H9 (cell line): ENCODE measurements around the gene ULK1. TPM values are rescaled to one million over a fixed set of nuclear protein-coding genes. Genes with fewer than 3 reads are reported as not detected.

Source experiments
- DNase-seq: peaks from one replicate; pipeline ENCODE4 v3.0.0-alpha.2; 2017
- H2AFZ ChIP-seq: one replicate; pipeline ENCODE4 v1.6.1; 2013; ENCODE audit warnings: mild to moderate bottlenecking, low read length, control low read depth, moderate library complexity
- H2AK5ac ChIP-seq: 2 replicates; pipeline ENCODE4 v1.6.1; 2013; ENCODE audit warnings: low read length, control low read depth, mixed read lengths; ENCODE audit not compliant: insufficient read length
- H2BK120ac ChIP-seq: one replicate; pipeline ENCODE4 v1.6.1; 2013; ENCODE audit warnings: low read depth, mild to moderate bottlenecking, low read length, control low read depth, inconsistent platforms; ENCODE audit not compliant: poor library complexity, severe bottlenecking
- H2BK12ac ChIP-seq: 2 replicates; pipeline ENCODE4 v1.6.1; 2013; ENCODE audit warnings: low read length, control low read depth, mixed read lengths, low read depth; ENCODE audit not compliant: insufficient read length
- H2BK15ac ChIP-seq: 2 replicates; pipeline ENCODE4 v1.6.1; 2013; ENCODE audit warnings: low read depth, low read length, control low read depth
- H2BK20ac ChIP-seq: one replicate; pipeline ENCODE4 v1.6.1; 2013; ENCODE audit warnings: low read depth, mild to moderate bottlenecking, low read length, control low read depth, inconsistent platforms; ENCODE audit not compliant: poor library complexity, severe bottlenecking
- H2BK5ac ChIP-seq: 2 replicates; pipeline ENCODE4 v1.6.1; 2013; ENCODE audit warnings: low read length, control low read depth, mixed read lengths; ENCODE audit not compliant: insufficient read length
- H3K14ac ChIP-seq: 2 replicates; pipeline ENCODE4 v1.6.1; 2013; ENCODE audit warnings: low read length, control low read depth; ENCODE audit not compliant: insufficient read depth
- H3K18ac ChIP-seq: 2 replicates; pipeline ENCODE4 v1.6.1; 2013; ENCODE audit warnings: low read depth, mild to moderate bottlenecking, mixed read lengths, low read length, control low read depth; ENCODE audit not compliant: insufficient read length
- H3K23ac ChIP-seq: 2 replicates; pipeline ENCODE4 v1.6.1; 2013; ENCODE audit warnings: low read length, control low read depth, mixed read lengths, low read depth; ENCODE audit not compliant: insufficient read length
- H3K23me2 ChIP-seq: 2 replicates; pipeline ENCODE4 v1.6.1; 2013; ENCODE audit warnings: low read depth, mild to moderate bottlenecking, mixed read lengths, low read length, control low read depth; ENCODE audit not compliant: insufficient read length, poor library complexity, severe bottlenecking
- H3K27ac ChIP-seq: 2 replicates; pipeline ENCODE4 v1.5.1; 2013; ENCODE audit warnings: low read length, control low read depth, mixed read lengths, low read depth; ENCODE audit not compliant: insufficient read length
- H3K27me3 ChIP-seq: 2 replicates; pipeline ENCODE4 v1.6.1; 2013; ENCODE audit warnings: low read length, control low read depth, inconsistent platforms; ENCODE audit not compliant: insufficient read depth
- H3K4ac ChIP-seq: 2 replicates; pipeline ENCODE4 v1.6.1; 2013; ENCODE audit warnings: low read depth, mild to moderate bottlenecking, control low read depth, inconsistent platforms, low read length, moderate library complexity
- H3K4me1 ChIP-seq: 2 replicates; pipeline ENCODE4 v1.6.1; 2013; ENCODE audit warnings: low read length, control low read depth, inconsistent platforms; ENCODE audit not compliant: insufficient read depth
- H3K4me2 ChIP-seq: 2 replicates; pipeline ENCODE4 v1.6.1; 2013; ENCODE audit warnings: low read length, control low read depth, mixed read lengths; ENCODE audit not compliant: insufficient read length, insufficient read depth
- H3K56ac ChIP-seq: 2 replicates; pipeline ENCODE4 v1.6.1; 2013; ENCODE audit warnings: low read depth, mild to moderate bottlenecking, mixed read lengths, low read length, control low read depth; ENCODE audit not compliant: insufficient read length
- H3K79me1 ChIP-seq: 2 replicates; pipeline ENCODE4 v1.6.1; 2013; ENCODE audit warnings: low read depth, mild to moderate bottlenecking, moderate library complexity, low read length, control low read depth, inconsistent platforms; ENCODE audit not compliant: insufficient read depth, poor library complexity, severe bottlenecking
- H3K79me2 ChIP-seq: 2 replicates; pipeline ENCODE4 v1.6.1; 2013; ENCODE audit warnings: low read length, control low read depth, inconsistent platforms; ENCODE audit not compliant: insufficient read depth
- H3K9ac ChIP-seq: 2 replicates; pipeline ENCODE4 v1.6.1; 2013; ENCODE audit warnings: low read length, control low read depth, mixed read lengths; ENCODE audit not compliant: insufficient read length; ENCODE audit errors: extremely low read depth
- H3K9me3 ChIP-seq: one replicate; pipeline ENCODE4 v1.6.1; 2013; ENCODE audit warnings: low read depth, low read length, inconsistent platforms; ENCODE audit not compliant: control insufficient read depth
- H3T11ph ChIP-seq: one replicate; pipeline ENCODE4 v1.6.1; 2013; ENCODE audit warnings: mild to moderate bottlenecking, low read length, control low read depth, inconsistent platforms
- H4K20me1 ChIP-seq: one replicate; pipeline ENCODE4 v1.6.1; 2013; ENCODE audit not compliant: control insufficient read depth, insufficient read length, insufficient read depth
- H4K5ac ChIP-seq: 2 replicates; pipeline ENCODE4 v1.6.1; 2013; ENCODE audit warnings: low read depth, mild to moderate bottlenecking, mixed read lengths, low read length, control low read depth; ENCODE audit not compliant: insufficient read length
- H4K8ac ChIP-seq: replicated peaks from 2 replicates; pipeline ENCODE4 v1.6.1; 2013; ENCODE audit warnings: low read length, control low read depth, mixed read lengths, low read depth; ENCODE audit not compliant: insufficient read length
- H4K91ac ChIP-seq: 2 replicates; pipeline ENCODE4 v1.6.1; 2013; ENCODE audit warnings: low read depth, mild to moderate bottlenecking, moderate library complexity, mixed read lengths, low read length, control low read depth; ENCODE audit not compliant: insufficient read length
- H3K27ac Mint-ChIP-seq, 3 experiments: 2 replicates in 2 of 3; 3 replicates in 1 of 3; pipeline ENCODE4 v1.8.0; 2020 to 2021; ENCODE audit warnings: mixed read lengths in 3 of 3, mild to moderate bottlenecking in 1 of 3, moderate library complexity in 1 of 3
- H3K27me3 Mint-ChIP-seq: 2 replicates; pipeline ENCODE4 v1.8.0; 2021; ENCODE audit warnings: low read depth, mild to moderate bottlenecking, moderate library complexity, mixed read lengths
- H3K36me3 Mint-ChIP-seq, 3 experiments: 2 replicates in 2 of 3; 3 replicates in 1 of 3; pipeline ENCODE4 v1.8.0; 2020 to 2021; ENCODE audit warnings: low read depth in 3 of 3, mixed read lengths in 3 of 3; ENCODE audit not compliant: insufficient read depth in 1 of 3
- H3K4me1 Mint-ChIP-seq, 2 experiments: 2 replicates each; pipeline ENCODE4 v1.8.0; 2020; ENCODE audit warnings: mixed read lengths in 2 of 2
- H3K4me3 Mint-ChIP-seq, 2 experiments: 2 replicates in 1 of 2; 3 replicates in 1 of 2; pipeline ENCODE4 v1.8.0; 2020 to 2021; ENCODE audit warnings: mild to moderate bottlenecking in 2 of 2, mixed read lengths in 2 of 2, moderate library complexity in 1 of 2
- H3K9me3 Mint-ChIP-seq, 2 experiments: 2 replicates in 1 of 2; 3 replicates in 1 of 2; pipeline ENCODE4 v1.8.0; 2020; ENCODE audit warnings: mild to moderate bottlenecking in 2 of 2, mixed read lengths in 2 of 2, moderate library complexity in 1 of 2
- WGBS: extraction: QIAGEN DNeasy Blood & Tissue Kit; methylation state at CpG from one replicate; pipeline ENCODE4 v1.1.7; 2013; ENCODE audit warnings: missing lambda C conversion rate, low lambda C conversion rate, mixed read lengths; ENCODE audit not compliant: insufficient read length; ENCODE audit errors: extremely low coverage; 5-methylcytosine and 5-hydroxymethylcytosine counted together
- total RNA-seq: library from RNA; stranded (reverse); gene quantifications from 2 replicates; pipeline ENCODE4 v1.2.1, GENCODE V29; 2021
- TF ChIP-seq, protein P1 (sequence below): fragments of 200-600 bp; sonication (generic); conservative IDR thresholded peaks from 3 replicates; pipeline ENCODE4 v1.8.0; 2021; ENCODE audit warnings: antibody characterized with exemption, mild to moderate bottlenecking

ULK1 gene
- total RNA-seq, 1 experiment from 2014 or later = 57.2 TPM

- Mint-ChIP-seq H3K4me1 (no peaks in the 10 kb centered on the region), H3K27ac (no peak overlapping the region), H3K9me3 (no peaks in the 10 kb centered on the region), H3K36me3 (peaks cover 4 to 52% (median 40%) of the 10 kb centered on the region in 3 experiments), H3K4me3 (no peak overlapping the region), H3K27me3 (no peaks in the 10 kb centered on the region)
- H3K27me3 ChIP-seq = no peaks in the 10 kb centered on the region
- no peak overlapping the region for H2BK20ac ChIP-seq
- no peak overlapping the region for H3K14ac ChIP-seq
- no peak overlapping the region for H2BK5ac ChIP-seq
- no peak overlapping the region for H2AK5ac ChIP-seq
- H3K4ac ChIP-seq = no peak overlapping the region
- H3K18ac ChIP-seq = no peak overlapping the region
- H3T11ph ChIP-seq = no peak overlapping the region
- peaks cover 3% of the 10 kb centered on the region for H4K20me1 ChIP-seq
- no peak overlapping the region for H3K9ac ChIP-seq
- H3K23me2 ChIP-seq = no peaks in the 10 kb centered on the region
- H4K91ac ChIP-seq = no peak overlapping the region
- H3K79me1 ChIP-seq = no peaks in the 10 kb centered on the region
- H2AFZ ChIP-seq = no peak overlapping the region
- H3K27ac ChIP-seq = no peak overlapping the region
- H3K23ac ChIP-seq = no peak overlapping the region
- DNase-seq = no peak
- H2BK12ac ChIP-seq = no peak overlapping the region
- H3K56ac ChIP-seq = no peak overlapping the region
- H2BK120ac ChIP-seq = no peak overlapping the region
- H3K79me2 ChIP-seq = no peaks in the 10 kb centered on the region
- no peak overlapping the region for H3K4me2 ChIP-seq
- WGBS = 100% methylated on average over 2 of the region's 20 CpGs
- H3K4me1 ChIP-seq = no peaks in the 10 kb centered on the region
- H3K9me3 ChIP-seq = no peaks in the 10 kb centered on the region
- no peak overlapping the region for H4K8ac ChIP-seq
- TF ChIP-seq, protein P1, sequence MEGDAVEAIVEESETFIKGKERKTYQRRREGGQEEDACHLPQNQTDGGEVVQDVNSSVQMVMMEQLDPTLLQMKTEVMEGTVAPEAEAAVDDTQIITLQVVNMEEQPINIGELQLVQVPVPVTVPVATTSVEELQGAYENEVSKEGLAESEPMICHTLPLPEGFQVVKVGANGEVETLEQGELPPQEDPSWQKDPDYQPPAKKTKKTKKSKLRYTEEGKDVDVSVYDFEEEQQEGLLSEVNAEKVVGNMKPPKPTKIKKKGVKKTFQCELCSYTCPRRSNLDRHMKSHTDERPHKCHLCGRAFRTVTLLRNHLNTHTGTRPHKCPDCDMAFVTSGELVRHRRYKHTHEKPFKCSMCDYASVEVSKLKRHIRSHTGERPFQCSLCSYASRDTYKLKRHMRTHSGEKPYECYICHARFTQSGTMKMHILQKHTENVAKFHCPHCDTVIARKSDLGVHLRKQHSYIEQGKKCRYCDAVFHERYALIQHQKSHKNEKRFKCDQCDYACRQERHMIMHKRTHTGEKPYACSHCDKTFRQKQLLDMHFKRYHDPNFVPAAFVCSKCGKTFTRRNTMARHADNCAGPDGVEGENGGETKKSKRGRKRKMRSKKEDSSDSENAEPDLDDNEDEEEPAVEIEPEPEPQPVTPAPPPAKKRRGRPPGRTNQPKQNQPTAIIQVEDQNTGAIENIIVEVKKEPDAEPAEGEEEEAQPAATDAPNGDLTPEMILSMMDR = no peak
- H2BK15ac ChIP-seq = no peak overlapping the region
- H4K5ac ChIP-seq = no peak overlapping the region
Measured at GRCh38 chr12:131918311-131919050, 24.1 kb downstream of the ULK1 start.
